ENCODE measurements around the gene CXorf66. TPM values are rescaled to one million over a fixed set of nuclear protein-coding genes. Genes with fewer than 3 reads are reported as not detected.

CXorf66 gene, protein sequence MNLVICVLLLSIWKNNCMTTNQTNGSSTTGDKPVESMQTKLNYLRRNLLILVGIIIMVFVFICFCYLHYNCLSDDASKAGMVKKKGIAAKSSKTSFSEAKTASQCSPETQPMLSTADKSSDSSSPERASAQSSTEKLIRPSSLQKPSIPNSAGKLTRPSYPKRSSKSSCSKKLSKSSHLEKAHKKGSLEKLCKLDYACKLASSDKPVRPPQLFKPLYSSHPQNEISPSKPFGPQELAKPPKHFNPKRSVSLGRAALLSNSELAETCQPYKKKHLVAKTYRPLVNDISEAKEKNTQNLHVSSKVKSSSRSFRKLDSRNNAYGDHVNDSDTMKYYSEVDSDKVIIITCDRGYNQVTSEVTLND
- total RNA-seq, result not detected
- polyA plus RNA-seq, result not detected
- long read RNA-seq, donor 1, result 0 reads
- long read RNA-seq, donor 2, result 0 reads
- long read RNA-seq, donor 3, result 0 reads
- long read RNA-seq, donor 4, result 0 reads
- long read RNA-seq, donor 5, result 0 reads
- long read RNA-seq, donor 6, result 0 reads
- long read RNA-seq, donor 7, result 0 reads
- long read RNA-seq, donor 8, result 0 reads
- long read RNA-seq, donor 9, result 0 reads
- long read RNA-seq, donor 10, result 0 reads

DNA sequence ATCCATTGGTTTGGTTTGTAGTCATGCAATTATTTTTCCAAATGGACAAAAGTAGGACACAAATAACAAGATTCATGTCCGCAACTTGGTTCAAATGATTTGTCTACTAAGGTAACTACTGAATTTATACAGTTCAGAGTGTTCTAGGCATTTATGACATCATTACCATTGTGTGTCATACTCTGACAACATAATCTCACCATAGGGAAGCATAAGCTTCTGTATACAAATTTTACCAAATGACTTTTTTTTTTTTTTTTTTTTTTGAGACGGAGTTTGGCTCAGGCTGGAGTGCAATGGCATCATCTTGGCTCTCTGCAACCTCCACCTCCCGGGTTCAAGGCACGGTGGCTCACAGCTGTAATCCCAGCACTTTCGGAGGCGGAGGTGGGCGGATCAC, at the start of gene CXorf66:
TSS of gene CXorf66 (minus strand) at position 101 of the 400 bp plus-strand sequence. CDS start at position 76, 25 bp downstream.
- DNase-seq, result no peak
- H3K36me3 ChIP-seq, result no peaks in the 10 kb centered on the region
- H3K4me3 ChIP-seq, result no peak within 1 kb of the TSS
- H3K27me3 ChIP-seq, result no peaks in the 10 kb centered on the region
- TF ChIP-seq EP300 (IDR thresholded peaks at IDR 0.05), result no peak
- TF ChIP-seq POLR2A (IDR thresholded peaks at IDR 0.05), result no peak
- no peak for TF ChIP-seq POLR2AphosphoS5 (IDR thresholded peaks at IDR 0.05)
- TF ChIP-seq, protein P1, sequence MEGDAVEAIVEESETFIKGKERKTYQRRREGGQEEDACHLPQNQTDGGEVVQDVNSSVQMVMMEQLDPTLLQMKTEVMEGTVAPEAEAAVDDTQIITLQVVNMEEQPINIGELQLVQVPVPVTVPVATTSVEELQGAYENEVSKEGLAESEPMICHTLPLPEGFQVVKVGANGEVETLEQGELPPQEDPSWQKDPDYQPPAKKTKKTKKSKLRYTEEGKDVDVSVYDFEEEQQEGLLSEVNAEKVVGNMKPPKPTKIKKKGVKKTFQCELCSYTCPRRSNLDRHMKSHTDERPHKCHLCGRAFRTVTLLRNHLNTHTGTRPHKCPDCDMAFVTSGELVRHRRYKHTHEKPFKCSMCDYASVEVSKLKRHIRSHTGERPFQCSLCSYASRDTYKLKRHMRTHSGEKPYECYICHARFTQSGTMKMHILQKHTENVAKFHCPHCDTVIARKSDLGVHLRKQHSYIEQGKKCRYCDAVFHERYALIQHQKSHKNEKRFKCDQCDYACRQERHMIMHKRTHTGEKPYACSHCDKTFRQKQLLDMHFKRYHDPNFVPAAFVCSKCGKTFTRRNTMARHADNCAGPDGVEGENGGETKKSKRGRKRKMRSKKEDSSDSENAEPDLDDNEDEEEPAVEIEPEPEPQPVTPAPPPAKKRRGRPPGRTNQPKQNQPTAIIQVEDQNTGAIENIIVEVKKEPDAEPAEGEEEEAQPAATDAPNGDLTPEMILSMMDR (IDR thresholded peaks at IDR 0.05), result no peak
- no peak within 1 kb of the TSS for H3K27ac ChIP-seq
- 85 to 96% (median 92%) methylated on average over 6 to 7 of the region's 7 CpGs for WGBS, 5 donors
- intact Hi-C loops (cut with DNase I; ENCODE audit: low total_unique reads), result no loop called here
- peaks cover 0 to 5% (median 2%) of the 10 kb centered on the region in 4 donors for H3K9me3 ChIP-seq
- no peaks in the 10 kb centered on the region for H3K4me1 ChIP-seq

DNA sequence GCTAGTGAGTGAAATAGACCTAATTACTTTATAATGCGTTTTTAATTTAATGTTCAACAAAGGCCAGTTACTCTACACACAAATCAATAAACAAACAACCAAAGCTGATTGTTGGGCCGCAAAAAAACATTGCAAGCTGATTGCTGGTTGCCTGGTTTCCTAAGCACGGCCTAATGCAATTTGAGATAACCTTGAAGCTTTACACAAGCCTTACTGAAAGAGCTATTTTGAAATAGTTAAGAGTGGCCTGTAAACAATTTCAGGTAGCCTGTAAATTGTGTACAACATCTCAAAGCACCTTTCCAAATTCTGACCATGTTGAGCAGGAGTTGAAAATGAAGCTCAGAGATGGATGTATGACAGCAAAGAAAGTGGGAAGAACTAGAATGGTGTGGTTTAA, 17.5 kb upstream of the CXorf66 start:
- no peak for DNase-seq
- Histone ChIP-seq H3K4me1 (no peaks in the 10 kb centered on the region), H3K4me3 (no peak overlapping the region), H3K27me3 (no peaks in the 10 kb centered on the region), H3K36me3 (no peaks in the 10 kb centered on the region), H3K9me3 (no peaks in the 10 kb centered on the region), H3K27ac (no peak overlapping the region)
- intact Hi-C loops (cut with DNase I; ENCODE audit: low total_unique reads), result no loop called here
- WGBS, 5 donors, result 45 to 61% (median 47%) methylated on average over 3 of the region's 3 CpGs
- no peak for TF ChIP-seq EP300 (IDR thresholded peaks at IDR 0.05)
- TF ChIP-seq, protein P1 (IDR thresholded peaks at IDR 0.05), result no peak
- no peak for TF ChIP-seq POLR2AphosphoS5 (IDR thresholded peaks at IDR 0.05)
- TF ChIP-seq POLR2A (IDR thresholded peaks at IDR 0.05), result no peak

DNA sequence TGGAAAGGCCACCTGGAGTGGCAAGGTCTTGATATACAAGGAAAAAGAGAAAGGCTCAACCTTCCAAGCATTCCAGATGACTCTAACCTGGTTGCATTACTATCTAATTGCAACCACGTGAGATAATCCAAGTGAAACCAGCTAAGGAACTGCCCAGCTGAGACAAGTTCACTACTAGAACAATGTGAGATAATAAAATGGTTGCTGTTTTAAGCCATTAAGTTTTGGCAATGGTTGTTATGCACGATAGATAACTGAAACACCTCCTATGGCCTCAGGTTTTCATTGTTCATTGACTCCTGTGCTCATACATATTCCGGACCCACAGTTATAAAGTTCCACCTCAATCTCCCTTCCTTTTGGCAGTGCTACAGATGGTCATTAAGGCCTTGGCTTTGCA, 9.2 kb upstream of the CXorf66 start:
- Histone ChIP-seq H3K27ac (no peak overlapping the region), H3K9me3 (no peaks in the 10 kb centered on the region), H3K4me3 (no peak overlapping the region), H3K27me3 (no peaks in the 10 kb centered on the region), H3K36me3 (no peaks in the 10 kb centered on the region), H3K4me1 (peaks cover 0 to 5% (median 0%) of the 10 kb centered on the region in 4 donors)
- 39 to 64% (median 60%) methylated on average over 3 of the region's 3 CpGs for WGBS, 5 donors
- no peak for DNase-seq
- TF ChIP-seq, protein P1 (IDR thresholded peaks at IDR 0.05), result no peak
- TF ChIP-seq EP300 (IDR thresholded peaks at IDR 0.05), result no peak
- no peak for TF ChIP-seq POLR2A (IDR thresholded peaks at IDR 0.05)
- TF ChIP-seq POLR2AphosphoS5 (IDR thresholded peaks at IDR 0.05), result no peak
- intact Hi-C loops (cut with DNase I; ENCODE audit: low total_unique reads), result no loop called here

DNA sequence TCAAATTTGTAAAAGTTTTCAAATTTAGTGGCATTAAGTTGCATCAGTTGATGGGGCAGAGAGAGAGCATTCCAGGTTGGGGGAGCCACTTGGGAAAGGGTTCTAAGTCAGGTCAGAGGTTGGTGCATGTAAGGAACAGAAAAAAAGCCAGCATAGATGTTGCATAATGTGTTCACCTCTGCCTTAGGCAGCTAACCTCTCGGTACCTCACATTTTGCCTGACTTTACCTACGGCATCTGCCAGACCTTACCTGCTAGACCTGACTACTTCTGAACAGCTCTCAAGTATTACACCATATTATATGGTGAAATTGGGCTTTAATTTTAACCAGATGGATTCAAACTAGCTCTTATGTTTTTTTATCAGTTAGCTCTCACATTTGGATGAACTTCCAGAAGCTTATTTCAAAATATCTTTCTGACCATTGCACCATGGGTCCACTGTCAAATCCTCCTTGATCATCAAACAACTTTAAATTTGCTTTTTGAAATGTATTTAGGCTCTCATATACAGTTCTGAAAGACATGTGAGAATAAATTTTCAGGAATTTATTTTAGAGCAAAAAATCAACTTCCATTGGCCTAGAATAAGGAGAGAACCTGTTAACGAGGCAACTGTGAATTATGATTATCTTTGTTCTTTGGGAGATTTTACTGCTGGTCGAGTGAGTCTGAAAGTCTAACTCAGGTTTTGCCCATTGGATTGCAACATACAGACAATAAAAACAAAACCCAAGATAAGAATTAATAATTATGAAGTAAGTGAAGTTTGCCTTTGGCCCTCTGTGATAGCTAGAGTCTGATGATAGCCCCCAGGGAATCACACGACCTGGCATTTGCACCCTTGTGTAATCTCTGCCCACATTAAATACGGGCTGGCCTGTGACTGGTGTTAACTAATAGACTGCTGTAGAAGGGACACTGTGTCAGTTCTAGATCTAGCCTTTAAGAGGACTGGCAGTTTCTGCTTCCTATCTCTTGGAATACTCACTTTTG, 7.6 kb upstream of the CXorf66 start:
- H3K9me3 ChIP-seq, result no peaks in the 10 kb centered on the region
- 65 to 84% (median 70%) methylated on average over 5 to 6 of the region's 6 CpGs for WGBS, 5 donors
- TF ChIP-seq, protein P1 (IDR thresholded peaks at IDR 0.05), result no peak
- TF ChIP-seq POLR2AphosphoS5 (IDR thresholded peaks at IDR 0.05) (no peak), EP300 (IDR thresholded peaks at IDR 0.05) (no peak), POLR2A (IDR thresholded peaks at IDR 0.05) (no peak)
- no peak for DNase-seq
- H3K27me3 ChIP-seq, result no peaks in the 10 kb centered on the region
- H3K4me3 ChIP-seq, result no peak overlapping the region
- H3K36me3 ChIP-seq, result no peaks in the 10 kb centered on the region
- intact Hi-C loops (cut with DNase I; ENCODE audit: low total_unique reads), result no loop called here
- no peak overlapping the region for H3K27ac ChIP-seq
- H3K4me1 ChIP-seq, result peaks cover 0 to 5% (median 0%) of the 10 kb centered on the region in 4 donors

Data from stomach (tissue), 19 donors.